GM23338 (cell line): Measurements from ENCODE around the gene IL10. TPM values are rescaled to one million over a fixed set of nuclear protein-coding genes. Genes with fewer than 3 reads are reported as not detected.

Experiments used
- ATAC-seq: fragments of 200-7000 bp; cut with Tn5 transposase; 3 replicates; pipeline ENCODE4 v1.9.1; 2020
- DNase-seq: peaks from one replicate; pipeline ENCODE4 v3.0.0-alpha.2; 2015; ENCODE audit warnings: low spot score
- H2AFZ ChIP-seq: fragments of 200-600 bp; sonication (generic); 2 replicates; pipeline ENCODE4 v1.8.0; 2016; ENCODE audit warnings: antibody characterized with exemption, mild to moderate bottlenecking, moderate library complexity
- H3F3A ChIP-seq: fragments of 200-600 bp; sonication (generic); replicated peaks from 2 replicates; pipeline ENCODE4 v1.8.0; 2017; ENCODE audit warnings: antibody characterized with exemption, mixed run types, low read depth
- H3K27ac ChIP-seq: fragments of 200-600 bp; sonication (generic); 2 replicates; pipeline ENCODE4 v1.6.1; 2016; ENCODE audit warnings: low read depth
- H3K27me3 ChIP-seq: fragments of 200-600 bp; sonication (generic); 2 replicates; pipeline ENCODE4 v1.8.0; 2016; ENCODE audit warnings: mild to moderate bottlenecking, mixed run types, moderate library complexity; ENCODE audit not compliant: insufficient read depth
- H3K36me3 ChIP-seq: fragments of 200-600 bp; sonication (generic); 2 replicates; pipeline ENCODE4 v1.8.0; 2016; ENCODE audit warnings: mild to moderate bottlenecking; ENCODE audit not compliant: insufficient read depth
- H3K4me1 ChIP-seq: fragments of 200-600 bp; sonication (generic); 2 replicates; pipeline ENCODE4 v1.8.0; 2016; ENCODE audit warnings: mild to moderate bottlenecking, moderate library complexity; ENCODE audit not compliant: insufficient read depth
- H3K4me2 ChIP-seq: fragments of 200-600 bp; sonication (generic); 2 replicates; pipeline ENCODE4 v1.7.1; 2017; ENCODE audit warnings: mixed run types
- H3K4me3 ChIP-seq: fragments of 200-600 bp; sonication (generic); 2 replicates; pipeline ENCODE4 v1.6.1; 2016; ENCODE audit warnings: mixed run types
- H3K79me2 ChIP-seq: fragments of 200-600 bp; sonication (generic); replicated peaks from 2 replicates; pipeline ENCODE4 v1.8.0; 2017; ENCODE audit warnings: mild to moderate bottlenecking; ENCODE audit not compliant: insufficient read depth
- H3K9me2 ChIP-seq: fragments of 200-600 bp; sonication (generic); 2 replicates; pipeline ENCODE4 v1.8.0; 2017; ENCODE audit not compliant: insufficient read depth
- H4K20me1 ChIP-seq: fragments of 200-600 bp; sonication (generic); replicated peaks from 2 replicates; pipeline ENCODE4 v1.8.0; 2017; ENCODE audit warnings: mild to moderate bottlenecking; ENCODE audit not compliant: insufficient read depth
- H3K27ac Mint-ChIP-seq: 2 replicates; pipeline ENCODE4 v1.8.0; 2020; ENCODE audit warnings: inconsistent platforms, mild to moderate bottlenecking, moderate library complexity, mixed read lengths
- H3K27me3 Mint-ChIP-seq: 3 replicates; pipeline ENCODE4 v1.8.0; 2022; ENCODE audit warnings: low read depth, mild to moderate bottlenecking, moderate library complexity, mixed read lengths, inconsistent platforms; ENCODE audit not compliant: insufficient read depth, poor library complexity
- H3K36me3 Mint-ChIP-seq: 3 replicates; pipeline ENCODE4 v1.8.0; 2021; ENCODE audit warnings: low read depth, mild to moderate bottlenecking, inconsistent platforms, moderate library complexity, mixed read lengths
- H3K4me1 Mint-ChIP-seq: 3 replicates; pipeline ENCODE4 v1.8.0; 2020; ENCODE audit warnings: mild to moderate bottlenecking, inconsistent platforms, mixed read lengths
- H3K4me3 Mint-ChIP-seq: 3 replicates; pipeline ENCODE4 v1.8.0; 2021; ENCODE audit warnings: moderate library complexity, mild to moderate bottlenecking, inconsistent platforms, mixed read lengths
- H3K9me3 Mint-ChIP-seq: 3 replicates; pipeline ENCODE4 v1.8.0; 2020; ENCODE audit warnings: moderate library complexity, mild to moderate bottlenecking, inconsistent platforms, mixed read lengths
- ETS1 ChIP-seq: IDR thresholded peaks from 2 replicates; pipeline ENCODE4 v1.6.1; 2016; ENCODE audit warnings: antibody characterized with exemption
- EZH2 ChIP-seq: fragments of 200-600 bp; sonication (generic); IDR thresholded peaks from one replicate; pipeline ENCODE4 v1.8.0; 2017; ENCODE audit warnings: antibody characterized with exemption, mild to moderate bottlenecking, low read depth; ENCODE audit not compliant: unreplicated experiment
- EZH2phosphoT487 ChIP-seq: fragments of 200-600 bp; sonication (generic); IDR thresholded peaks from one replicate; pipeline ENCODE4 v1.8.1; 2018; ENCODE audit warnings: antibody characterized with exemption; ENCODE audit not compliant: unreplicated experiment
- JUNB ChIP-seq: IDR thresholded peaks from one replicate; pipeline ENCODE4 v1.6.1; 2016; ENCODE audit warnings: antibody characterized with exemption; ENCODE audit not compliant: unreplicated experiment
- POLR2AphosphoS5 ChIP-seq: IDR thresholded peaks from 2 replicates; pipeline ENCODE4 v1.6.1; 2016; ENCODE audit warnings: antibody characterized with exemption, low read depth
- REST ChIP-seq: IDR thresholded peaks from one replicate; pipeline ENCODE4 v1.6.1; 2018; ENCODE audit warnings: antibody characterized with exemption; ENCODE audit not compliant: unreplicated experiment
- STAT1 ChIP-seq: IDR thresholded peaks from one replicate; pipeline ENCODE4 v1.6.1; 2016; ENCODE audit warnings: antibody characterized with exemption; ENCODE audit not compliant: unreplicated experiment
- ZNF114 ChIP-seq: fragments of 250-450 bp; sonication (Bioruptor Pico); IDR thresholded peaks from 2 replicates; pipeline ENCODE4 v1.5.0; 2020; ENCODE audit warnings: mild to moderate bottlenecking, moderate library complexity
- ZNF331 ChIP-seq: fragments of 250-450 bp; sonication (Bioruptor Pico); IDR thresholded peaks from 2 replicates; pipeline ENCODE4 v1.5.0; 2020; ENCODE audit warnings: low read depth, mild to moderate bottlenecking, moderate library complexity
- ZNF462 ChIP-seq: fragments of 250-450 bp; sonication (Bioruptor Pico); IDR thresholded peaks from 2 replicates; pipeline ENCODE4 v1.5.0; 2020; ENCODE audit warnings: mild to moderate bottlenecking, moderate library complexity
- polyA plus RNA-seq: library from polyadenylated mRNA; unstranded; fragments of >200 nt; fragmentation: Nextera tagmentation; extraction: Ambion mirVana; gene quantifications from 2 replicates; pipeline ENCODE4 v1.2.1, GENCODE V29; 2016
- total RNA-seq: library from RNA; depleted of rRNA; stranded (reverse); fragments of >200 nt; shearing (Covaris generic); gene quantifications from 2 replicates; pipeline ENCODE4 v1.2.3, GENCODE V29; 2014

The IL10 gene
- total and polyA plus RNA-seq, 2 experiments from 2014 or later, result not detected

- Histone ChIP-seq H3K27me3 (no peaks in the 10 kb centered on the region), H3K9me2 (no peaks in the 10 kb centered on the region), H4K20me1 (peaks cover 4% of the 10 kb centered on the region; the same call in 1 of the 2 replicates), H3K36me3 (no peaks in the 10 kb centered on the region; the same call in 1 of the 2 replicates), H3K4me2 (no peak overlapping the region), H3F3A (no peaks in the 10 kb centered on the region), H3K4me1 (no peaks in the 10 kb centered on the region), H3K4me3 (no peak overlapping the region), H2AFZ (no peak overlapping the region), H3K27ac (no peak overlapping the region), H3K79me2 (no peaks in the 10 kb centered on the region)
- Mint-ChIP-seq H3K27ac (no peak overlapping the region), H3K36me3 (peaks cover 15% of the 10 kb centered on the region), H3K4me1 (peaks cover 11% of the 10 kb centered on the region; the same call in 2 of the 3 replicates), H3K27me3 (peaks cover 6% of the 10 kb centered on the region), H3K4me3 (no peak overlapping the region), H3K9me3 (no peaks in the 10 kb centered on the region)
- ATAC-seq (no peak), DNase-seq (no peak)
- TF ChIP-seq EZH2, result no peak
- TF ChIP-seq REST, result no peak
- no peak for TF ChIP-seq STAT1
- no peak for TF ChIP-seq JUNB
- TF ChIP-seq POLR2AphosphoS5, result no peak
- TF ChIP-seq ZNF462 (CRISPR knock-in tag), result no peak
- no peak for TF ChIP-seq ZNF331 (CRISPR knock-in tag)
- TF ChIP-seq EZH2phosphoT487, result no peak
- TF ChIP-seq ETS1, result no peak
- no peak for TF ChIP-seq ZNF114 (CRISPR knock-in tag)
Measured at GRCh38 chr1:206735553-206736031, 36.7 kb downstream of the IL10 start.
